Esophagus muscularis mucosa (tissue), 4 donors: ENCODE data around the gene BTBD17. TPM values are rescaled to one million over a fixed set of nuclear protein-coding genes. Genes with fewer than 3 reads are reported as not detected.
A peak's percentile ranks its signal among the peaks of the same experiment; 100 is the strongest.

Experiments used
- DNase-seq: peaks from one replicate; pipeline ENCODE4 v3.0.0-alpha.2; 2017; ENCODE audit errors: extremely low spot score
- H3K27ac ChIP-seq, 4 donors: fragments of 200-600 bp; sonication (generic); replicated peaks in 1 of 4; 1 replicate in 3 of 4; 2 replicates in 1 of 4; pipeline ENCODE4 v1.5.1; 2016 to 2019; ENCODE audit warnings: mild to moderate bottlenecking in 1 of 4
- H3K27me3 ChIP-seq, 4 donors: fragments of 200-600 bp; sonication (generic); one replicate each; pipeline versions ENCODE4 v1.5.1 to v1.6.0; 2016 to 2019
- H3K36me3 ChIP-seq, 4 donors: fragments of 200-600 bp; sonication (generic); one replicate each; pipeline ENCODE4 v1.5.1; 2016 to 2019
- H3K4me1 ChIP-seq, 4 donors: fragments of 200-600 bp; sonication (generic); one replicate each; pipeline ENCODE4 v1.5.1; 2016 to 2019
- H3K4me3 ChIP-seq, 4 donors: fragments of 200-600 bp; sonication (generic); 1 replicate in 2 of 4; 2 replicates in 2 of 4; pipeline ENCODE4 v1.5.1; 2016 to 2019; ENCODE audit warnings: mild to moderate bottlenecking in 4 of 4, moderate library complexity in 1 of 4
- H3K9me3 ChIP-seq, 4 donors: fragments of 200-600 bp; sonication (generic); 1 replicate in 3 of 4; 2 replicates in 1 of 4; pipeline ENCODE4 v1.5.1; 2016 to 2019
- CTCF ChIP-seq, 3 experiments: fragments of 200-600 bp in 2 of 3; fragments of 450-650 bp in 1 of 3; sonication (generic) in 2 of 3; IDR thresholded peaks; one replicate each; pipeline ENCODE4 v1.5.1; 2017 to 2019; ENCODE audit warnings: antibody characterized with exemption in 3 of 3, mild to moderate bottlenecking in 2 of 3, moderate library complexity in 1 of 3
- EP300 ChIP-seq: sonication (generic); formaldehyde crosslinking; IDR thresholded peaks from one replicate; pipeline ENCODE4 v1.6.1; 2017; ENCODE audit warnings: antibody characterized with exemption
- POLR2A ChIP-seq: fragments of 450-650 bp; IDR thresholded peaks from one replicate; pipeline ENCODE4 v1.6.1; 2017; ENCODE audit warnings: antibody characterized with exemption, moderate library complexity, mild to moderate bottlenecking, low read depth
- POLR2AphosphoS5 ChIP-seq, 2 donors: sonication (generic); formaldehyde crosslinking; IDR thresholded peaks; one replicate each; pipeline ENCODE4 v1.6.1; 2017; ENCODE audit warnings: antibody characterized with exemption in 2 of 2
- WGBS: methylation state at CpG from one replicate; pipeline ENCODE4 v1.1.5; 2018; 5-methylcytosine and 5-hydroxymethylcytosine counted together
- intact Hi-C: fragments of 100-400 bp; cut with DNase I; formaldehyde crosslinking; loops from one replicate; pipeline ENCODE4 v1.15.1; 2023
- total RNA-seq, 4 donors: library from RNA; depleted of rRNA; stranded (reverse); fragments of >200 nt; gene quantifications; one replicate each; pipeline versions ENCODE4 v1.1.0 to v1.2.1, GENCODE V29; 2016

BTBD17 gene
- total RNA-seq: under 1 TPM in 1 of 4 donors, not detected in 3; 0.17 TPM

- Histone ChIP-seq H3K4me3 (no peak within 1 kb of the TSS), H3K4me1 (peaks cover 0 to 28% (median 22%) of the 10 kb centered on the region in 4 donors), H3K36me3 (no peaks in the 10 kb centered on the region), H3K9me3 (no peaks in the 10 kb centered on the region), H3K27me3 (peaks cover 0 to 72% (median 42%) of the 10 kb centered on the region in 4 donors), H3K27ac (no peak within 1 kb of the TSS)
- intact Hi-C loops: loop anchor here (5.0 kb wide), 1 partner anchor 149 kb away; the partner anchor contains the start of gene TTYH2
- no peak for DNase-seq
- WGBS: 24% methylated on average over 23 of the region's 28 CpGs
- TF ChIP-seq CTCF (IDR thresholded peaks at IDR 0.05) (peak; percentile 62 to 72 (median 63)), POLR2AphosphoS5 (IDR thresholded peaks at IDR 0.05) (peak in 1 of 2 donors; percentile 10), POLR2A (no peak), EP300 (no peak)
Observed at GRCh38 chr17:74361230-74362068, at the start of gene BTBD17. Gene BTBD17 (minus strand): TSS chr17:74361868. CDS start chr17:74361819, 49 bp downstream.

- intact Hi-C loops: no loop called here
- 100% methylated on average over 3 of the region's 4 CpGs for WGBS
- no peak for TF ChIP-seq CTCF (IDR thresholded peaks at IDR 0.05)
- TF ChIP-seq POLR2A: no peak
- TF ChIP-seq POLR2AphosphoS5 (IDR thresholded peaks at IDR 0.05): no peak
- TF ChIP-seq EP300: no peak
- no peak for DNase-seq
- Histone ChIP-seq H3K9me3 (no peaks in the 10 kb centered on the region), H3K4me1 (no peaks in the 10 kb centered on the region), H3K27ac (no peak overlapping the region), H3K27me3 (peaks cover 0 to 9% (median 0%) of the 10 kb centered on the region in 4 donors), H3K36me3 (no peaks in the 10 kb centered on the region), H3K4me3 (no peak overlapping the region)
Observed at GRCh38 chr17:74410001-74410443, 48.4 kb upstream of the BTBD17 start.

GRCh38 chr17:74408815-74409214 is 47.1 kb upstream of the BTBD17 start:
- TF ChIP-seq EP300: no peak
- no peak for TF ChIP-seq CTCF (IDR thresholded peaks at IDR 0.05)
- TF ChIP-seq POLR2AphosphoS5 (IDR thresholded peaks at IDR 0.05): no peak
- no peak for TF ChIP-seq POLR2A

GRCh38 chr17:74408262-74408661 is 46.6 kb upstream of the BTBD17 start:
- H3K4me3 ChIP-seq: no peak overlapping the region
- WGBS: 62% methylated on average over 3 of the region's 3 CpGs
- TF ChIP-seq CTCF (IDR thresholded peaks at IDR 0.05): no peak
- no peak for TF ChIP-seq POLR2A
- no peak for TF ChIP-seq EP300
- TF ChIP-seq POLR2AphosphoS5 (IDR thresholded peaks at IDR 0.05): no peak

More at GRCh38 chr17:74408815-74409214, 47.1 kb upstream of the BTBD17 start:
- Histone ChIP-seq H3K27me3 (peaks cover 0 to 21% (median 0%) of the 10 kb centered on the region in 4 donors), H3K9me3 (no peaks in the 10 kb centered on the region), H3K36me3 (no peaks in the 10 kb centered on the region), H3K27ac (no peak overlapping the region), H3K4me3 (no peak overlapping the region), H3K4me1 (no peaks in the 10 kb centered on the region)
- WGBS: 52% methylated on average over 4 of the region's 4 CpGs
- DNase-seq: no peak
- intact Hi-C loops: no loop called here

More at GRCh38 chr17:74408262-74408661, 46.6 kb upstream of the BTBD17 start:
- Histone ChIP-seq H3K36me3 (no peaks in the 10 kb centered on the region), H3K27ac (no peak overlapping the region), H3K27me3 (peaks cover 0 to 26% (median 0%) of the 10 kb centered on the region in 4 donors), H3K9me3 (no peaks in the 10 kb centered on the region), H3K4me1 (no peaks in the 10 kb centered on the region)
- intact Hi-C loops: no loop called here
- no peak for DNase-seq
